ENCODE data around the gene BPHL.

DNA sequence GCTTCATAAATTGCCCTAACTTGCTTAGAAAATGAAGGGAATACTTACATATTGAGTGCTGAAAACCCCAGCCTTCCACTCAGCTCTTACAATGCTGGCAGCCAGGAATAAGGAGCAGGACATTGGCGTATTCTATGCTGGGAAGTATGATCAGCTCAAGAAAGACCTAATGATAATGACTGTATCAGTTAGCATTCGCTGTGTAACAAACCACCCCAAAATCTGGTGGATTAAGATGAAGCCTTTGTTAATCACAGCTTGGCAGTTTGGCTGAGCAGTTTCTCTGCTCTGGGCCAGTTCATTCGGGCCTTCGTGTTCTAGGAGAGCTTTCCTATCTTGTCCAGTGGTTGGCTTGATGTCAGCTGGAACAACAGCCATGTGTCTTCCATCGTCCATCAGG lies 72.3 kb downstream of the BPHL start:
- TF ChIP-seq CTCF (IDR thresholded peaks at IDR 0.05), result no peak
- TF ChIP-seq POLR2A (IDR thresholded peaks at IDR 0.05), result no peak
- no peak for TF ChIP-seq POLR2AphosphoS5 (IDR thresholded peaks at IDR 0.05)

Data from prostate gland (tissue), 2 donors.